PC-3 (cell line): Measurements from ENCODE around the gene SYTL1. TPM values are rescaled to one million over a fixed set of nuclear protein-coding genes. Genes with fewer than 3 reads are reported as not detected.

Source experiments
- ATAC-seq: fragments of 200-7000 bp; cut with Tn5 transposase; 2 replicates; pipeline ENCODE4 v1.9.1; 2020; ENCODE audit warnings: mild to moderate bottlenecking, moderate library complexity
- BruUV-seq: library from RNA; stranded (reverse); fragments of 400-500 nt; replicated peaks from 2 replicates; lab custom pipeline; 2021; lab: Mats Ljungman, UMichigan
- CTCF ChIA-PET: fragments of 300-600 bp; sonication (Branson Sonifier 250); formaldehyde crosslinking; loops from one replicate; lab custom pipeline; 2022; ENCODE audit warnings: antibody characterized with exemption; lab: Charles Lee
- POLR2A ChIA-PET: fragments of 300-600 bp; sonication (Branson Sonifier 250); formaldehyde crosslinking; loops from one replicate; lab custom pipeline; 2022; ENCODE audit warnings: antibody characterized with exemption; ENCODE audit not compliant: unreplicated experiment; lab: Charles Lee
- DNase-seq: peaks from one replicate; pipeline ENCODE4 v3.0.0-alpha.2; 2015
- H2AFZ ChIP-seq: fragments of 300-600 bp; sonication (generic); 2 replicates; pipeline ENCODE4 v1.6.0; 2016; ENCODE audit warnings: antibody characterized with exemption, low read length
- H3F3A ChIP-seq: fragments of 300-600 bp; sonication (generic); one replicate; pipeline ENCODE4 v1.6.0; 2017; ENCODE audit warnings: antibody characterized with exemption, low read length, control low read depth, mild to moderate bottlenecking; ENCODE audit not compliant: unreplicated experiment
- H3K27ac ChIP-seq: fragments of 300-600 bp; sonication (generic); 2 replicates; pipeline ENCODE4 v1.5.1; 2016; ENCODE audit warnings: mild to moderate bottlenecking, low read length
- H3K27me3 ChIP-seq: fragments of 300-600 bp; sonication (generic); 2 replicates; pipeline ENCODE4 v1.6.1; 2016; ENCODE audit warnings: low read length, mixed read lengths
- H3K36me3 ChIP-seq: fragments of 300-600 bp; sonication (generic); 2 replicates; pipeline ENCODE4 v1.6.1; 2016; ENCODE audit warnings: low read depth, mixed run types, low read length, mixed read lengths
- H3K4me1 ChIP-seq: fragments of 300-600 bp; sonication (generic); 2 replicates; pipeline ENCODE4 v1.5.1; 2016; ENCODE audit warnings: low read length; ENCODE audit not compliant: insufficient read depth
- H3K4me2 ChIP-seq: fragments of 300-600 bp; sonication (generic); 2 replicates; pipeline ENCODE4 v1.6.0; 2016; ENCODE audit warnings: low read length
- H3K4me3 ChIP-seq: fragments of 300-600 bp; sonication (generic); 2 replicates; pipeline ENCODE4 v1.5.1; 2016; ENCODE audit warnings: mild to moderate bottlenecking, low read length, mixed read lengths
- H3K79me2 ChIP-seq: fragments of 300-600 bp; sonication (generic); 2 replicates; pipeline ENCODE4 v1.6.1; 2017; ENCODE audit warnings: low read length, mixed read lengths
- H3K9ac ChIP-seq: fragments of 300-600 bp; sonication (generic); 2 replicates; pipeline ENCODE4 v1.6.0; 2016; ENCODE audit warnings: mild to moderate bottlenecking, low read length
- H3K9me2 ChIP-seq: fragments of 300-600 bp; sonication (generic); replicated peaks from 2 replicates; pipeline ENCODE4 v1.6.1; 2016; ENCODE audit warnings: mixed run types, low read length, mixed read lengths
- H3K9me3 ChIP-seq: fragments of 300-600 bp; sonication (generic); 2 replicates; pipeline ENCODE4 v1.6.1; 2016; ENCODE audit warnings: low read length, mixed read lengths
- H4K20me1 ChIP-seq: fragments of 300-600 bp; sonication (generic); 2 replicates; pipeline ENCODE4 v1.6.1; 2016; ENCODE audit warnings: low read length, mixed read lengths
- EZH2 ChIP-seq: fragments of 300-600 bp; sonication (generic); IDR thresholded peaks from one replicate; pipeline ENCODE4 v1.6.1; 2017; ENCODE audit warnings: antibody characterized with exemption, mild to moderate bottlenecking, low read length; ENCODE audit not compliant: unreplicated experiment
- EZH2phosphoT487 ChIP-seq: fragments of 300-600 bp; sonication (generic); IDR thresholded peaks from 2 replicates; pipeline ENCODE4 v1.6.1; 2018; ENCODE audit warnings: mild to moderate bottlenecking, antibody characterized with exemption, low read length, borderline replicate concordance
- intact Hi-C: fragments of 100-400 bp; cut with micrococcal nuclease; formaldehyde crosslinking; loops from 2 replicates; pipeline ENCODE4 v1.9.0; 2023
- total RNA-seq: library from RNA; depleted of rRNA; stranded (reverse); fragments of >200 nt; gene quantifications from 2 replicates; pipeline ENCODE4 v1.2.3, GENCODE V29; 2014
- TF ChIP-seq, protein P1 (sequence below): fragments of 300-600 bp; sonication (generic); conservative IDR thresholded peaks from 2 replicates; pipeline ENCODE4 v1.5.1; 2017; ENCODE audit warnings: antibody characterized with exemption, low read depth, mild to moderate bottlenecking, low read length

The SYTL1 gene
- total RNA-seq, 1 experiment from 2014 or later: 26.8 TPM

- H3K9me2 ChIP-seq: no peaks in the 10 kb centered on the region
- intact Hi-C loops: loop anchor here (10.0 kb wide), 1 partner anchor 297 kb away; the partner anchor contains the start of gene AHDC1
- ATAC-seq: no peak
- no peak overlapping the region for H3K9ac ChIP-seq
- CTCF ChIA-PET: interaction anchor here (0.6 kb wide), 2 partner anchors 69 to 263 kb away, joined by 3 to 5 read pairs; no protein-coding TSS in a partner anchor
- H3K27ac ChIP-seq: no peak overlapping the region
- H3K4me2 ChIP-seq: no peak overlapping the region
- BruUV-seq: no TSS peak
- TF ChIP-seq EZH2 (no peak), EZH2phosphoT487 (no peak)
- TF ChIP-seq, protein P1, sequence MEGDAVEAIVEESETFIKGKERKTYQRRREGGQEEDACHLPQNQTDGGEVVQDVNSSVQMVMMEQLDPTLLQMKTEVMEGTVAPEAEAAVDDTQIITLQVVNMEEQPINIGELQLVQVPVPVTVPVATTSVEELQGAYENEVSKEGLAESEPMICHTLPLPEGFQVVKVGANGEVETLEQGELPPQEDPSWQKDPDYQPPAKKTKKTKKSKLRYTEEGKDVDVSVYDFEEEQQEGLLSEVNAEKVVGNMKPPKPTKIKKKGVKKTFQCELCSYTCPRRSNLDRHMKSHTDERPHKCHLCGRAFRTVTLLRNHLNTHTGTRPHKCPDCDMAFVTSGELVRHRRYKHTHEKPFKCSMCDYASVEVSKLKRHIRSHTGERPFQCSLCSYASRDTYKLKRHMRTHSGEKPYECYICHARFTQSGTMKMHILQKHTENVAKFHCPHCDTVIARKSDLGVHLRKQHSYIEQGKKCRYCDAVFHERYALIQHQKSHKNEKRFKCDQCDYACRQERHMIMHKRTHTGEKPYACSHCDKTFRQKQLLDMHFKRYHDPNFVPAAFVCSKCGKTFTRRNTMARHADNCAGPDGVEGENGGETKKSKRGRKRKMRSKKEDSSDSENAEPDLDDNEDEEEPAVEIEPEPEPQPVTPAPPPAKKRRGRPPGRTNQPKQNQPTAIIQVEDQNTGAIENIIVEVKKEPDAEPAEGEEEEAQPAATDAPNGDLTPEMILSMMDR: no peak
- no peaks in the 10 kb centered on the region for H3F3A ChIP-seq
- no peak for DNase-seq
- H3K36me3 ChIP-seq: no peaks in the 10 kb centered on the region
- H3K79me2 ChIP-seq: no peaks in the 10 kb centered on the region
- POLR2A ChIA-PET: no interaction called here
- no peak overlapping the region for H2AFZ ChIP-seq
- H3K27me3 ChIP-seq: no peaks in the 10 kb centered on the region
- H3K4me3 ChIP-seq: no peak overlapping the region
- no peaks in the 10 kb centered on the region for H4K20me1 ChIP-seq
- no peaks in the 10 kb centered on the region for H3K9me3 ChIP-seq
- no peaks in the 10 kb centered on the region for H3K4me1 ChIP-seq
Observed at GRCh38 chr1:27307874-27308598, 33.8 kb upstream of the SYTL1 start.

- no peaks in the 10 kb centered on the region for H3F3A ChIP-seq
- no peaks in the 10 kb centered on the region for H3K79me2 ChIP-seq
- DNase-seq: no peak
- H3K9me2 ChIP-seq: no peaks in the 10 kb centered on the region
- ChIA-PET CTCF (no interaction called here), POLR2A (no interaction called here)
- no peaks in the 10 kb centered on the region for H4K20me1 ChIP-seq
- no peak overlapping the region for H3K9ac ChIP-seq
- no peaks in the 10 kb centered on the region for H3K4me1 ChIP-seq
- H3K4me2 ChIP-seq: no peak overlapping the region
- H3K9me3 ChIP-seq: no peaks in the 10 kb centered on the region
- no peak overlapping the region for H3K4me3 ChIP-seq
- no peak for TF ChIP-seq EZH2
- no peak overlapping the region for H2AFZ ChIP-seq
- H3K36me3 ChIP-seq: no peaks in the 10 kb centered on the region
- intact Hi-C loops: no loop called here
- BruUV-seq: no TSS peak
- H3K27ac ChIP-seq: no peak overlapping the region
- ATAC-seq: no peak
- no peaks in the 10 kb centered on the region for H3K27me3 ChIP-seq
Observed at GRCh38 chr1:27314169-27314568, 27.7 kb upstream of the SYTL1 start.

- Histone ChIP-seq H4K20me1 (no peaks in the 10 kb centered on the region), H3K9ac (no peak overlapping the region), H2AFZ (no peak overlapping the region), H3K27me3 (no peaks in the 10 kb centered on the region), H3K36me3 (no peaks in the 10 kb centered on the region), H3K4me3 (no peak overlapping the region), H3K9me2 (no peaks in the 10 kb centered on the region), H3F3A (no peaks in the 10 kb centered on the region), H3K27ac (no peak overlapping the region), H3K79me2 (no peaks in the 10 kb centered on the region), H3K9me3 (no peaks in the 10 kb centered on the region), H3K4me1 (no peaks in the 10 kb centered on the region), H3K4me2 (no peak overlapping the region)
- BruUV-seq: no TSS peak
- DNase-seq (no peak), ATAC-seq (no peak)
- POLR2A ChIA-PET: no interaction called here
- TF ChIP-seq EZH2: no peak
- no peak for TF ChIP-seq EZH2phosphoT487
- TF ChIP-seq, protein P1: no peak
- CTCF ChIA-PET: no interaction called here
- intact Hi-C loops: no loop called here
Observed at GRCh38 chr1:27314737-27315136, 27.1 kb upstream of the SYTL1 start.
